Measurements from ENCODE around the gene FOXP1.

DNA sequence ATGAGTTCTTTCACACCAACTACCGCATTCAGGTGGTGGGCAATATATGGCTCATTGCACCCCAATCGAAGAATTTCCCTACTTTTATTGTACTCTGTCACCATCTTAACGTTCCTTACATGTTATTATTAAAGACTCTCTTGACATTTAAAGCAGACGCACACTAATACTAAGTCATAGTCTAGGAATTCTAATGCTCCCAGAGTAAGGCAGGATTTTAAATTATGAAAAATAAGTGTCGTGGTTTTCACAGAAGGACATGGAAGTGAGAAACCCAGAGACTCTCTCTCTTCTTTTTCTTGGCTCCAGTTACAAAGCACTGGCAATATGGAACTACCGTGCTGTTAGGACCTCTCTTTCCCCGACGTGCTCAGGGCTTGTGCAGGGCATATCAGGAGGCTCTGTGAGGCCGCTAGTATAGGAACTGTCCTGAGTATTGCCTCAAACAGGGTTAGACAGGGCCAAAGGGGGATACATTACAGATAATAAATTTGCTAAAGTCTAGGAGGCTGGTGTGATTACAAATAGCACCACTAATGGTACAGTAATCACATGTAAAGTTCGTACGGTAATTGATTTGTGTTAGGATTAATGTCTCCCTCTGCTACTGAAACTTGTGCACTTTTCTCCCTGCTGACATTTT, 590.8 kb downstream of the FOXP1 start:
- TF ChIP-seq, protein P1, sequence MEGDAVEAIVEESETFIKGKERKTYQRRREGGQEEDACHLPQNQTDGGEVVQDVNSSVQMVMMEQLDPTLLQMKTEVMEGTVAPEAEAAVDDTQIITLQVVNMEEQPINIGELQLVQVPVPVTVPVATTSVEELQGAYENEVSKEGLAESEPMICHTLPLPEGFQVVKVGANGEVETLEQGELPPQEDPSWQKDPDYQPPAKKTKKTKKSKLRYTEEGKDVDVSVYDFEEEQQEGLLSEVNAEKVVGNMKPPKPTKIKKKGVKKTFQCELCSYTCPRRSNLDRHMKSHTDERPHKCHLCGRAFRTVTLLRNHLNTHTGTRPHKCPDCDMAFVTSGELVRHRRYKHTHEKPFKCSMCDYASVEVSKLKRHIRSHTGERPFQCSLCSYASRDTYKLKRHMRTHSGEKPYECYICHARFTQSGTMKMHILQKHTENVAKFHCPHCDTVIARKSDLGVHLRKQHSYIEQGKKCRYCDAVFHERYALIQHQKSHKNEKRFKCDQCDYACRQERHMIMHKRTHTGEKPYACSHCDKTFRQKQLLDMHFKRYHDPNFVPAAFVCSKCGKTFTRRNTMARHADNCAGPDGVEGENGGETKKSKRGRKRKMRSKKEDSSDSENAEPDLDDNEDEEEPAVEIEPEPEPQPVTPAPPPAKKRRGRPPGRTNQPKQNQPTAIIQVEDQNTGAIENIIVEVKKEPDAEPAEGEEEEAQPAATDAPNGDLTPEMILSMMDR (optimal IDR thresholded peaks at IDR 0.05 in 1 of 3, IDR thresholded peaks at IDR 0.05 in 1 of 3, conservative IDR thresholded peaks at IDR 0.05 in 1 of 3; ENCODE audit: extremely low read depth in 1 of 3, insufficient read depth in 2 of 3, low read length in 3 of 3): no peak
- no peak for TF ChIP-seq EZH2 (IDR thresholded peaks at IDR 0.05; ENCODE audit: low read length)

Measured in keratinocyte (primary cell).